IMR-90 (cell line): ENCODE measurements around the gene C2orf68. TPM values are rescaled to one million over a fixed set of nuclear protein-coding genes. Genes with fewer than 3 reads are reported as not detected.

Experiments
- ATAC-seq: fragments of 200-7000 bp; cut with Tn5 transposase; 2 replicates; pipeline ENCODE4 v1.9.1; 2020; ENCODE audit warnings: low read depth, mild to moderate bottlenecking, moderate library complexity
- BruUV-seq: library from RNA; stranded (reverse); fragments of 400-500 nt; replicated peaks from 2 replicates; lab custom pipeline; 2021; lab: Mats Ljungman, UMichigan
- CTCF ChIA-PET: fragments of 300-600 bp; formaldehyde crosslinking; extraction: SDS; loops from one replicate; lab custom pipeline; 2021; ENCODE audit warnings: antibody characterized with exemption; lab: Yijun Ruan, JAX
- POLR2A ChIA-PET: fragments of 300-600 bp; sonication (Branson Sonifier 250); formaldehyde crosslinking; loops from one replicate; lab custom pipeline; 2022; ENCODE audit warnings: antibody characterized with exemption; ENCODE audit not compliant: unreplicated experiment; lab: Charles Lee
- DNase-seq: peaks from one replicate; pipeline ENCODE4 v3.0.0; 2013
- H2AFZ ChIP-seq: replicated peaks from 2 replicates; pipeline ENCODE3; 2013; ENCODE audit warnings: low read length, mild to moderate bottlenecking; ENCODE audit not compliant: poor library complexity
- H2AK5ac ChIP-seq: 2 replicates; pipeline ENCODE4 v1.6.1; 2013; ENCODE audit warnings: low read depth, low read length, inconsistent platforms
- H2AK9ac ChIP-seq: replicated peaks from 2 replicates; pipeline ENCODE3; 2013; ENCODE audit warnings: mild to moderate bottlenecking, low read depth, low read length, moderate library complexity; ENCODE audit not compliant: poor library complexity
- H2BK120ac ChIP-seq: 2 replicates; pipeline ENCODE4 v1.6.1; 2013; ENCODE audit warnings: low read depth, low read length, inconsistent platforms
- H2BK15ac ChIP-seq: 3 replicates; pipeline ENCODE4 v1.6.1; 2013; ENCODE audit warnings: low read depth, low read length, inconsistent platforms
- H2BK20ac ChIP-seq: 2 replicates; pipeline ENCODE4 v1.6.1; 2013; ENCODE audit warnings: low read depth, mild to moderate bottlenecking, inconsistent platforms, low read length, moderate library complexity
- H2BK5ac ChIP-seq: 2 replicates; pipeline ENCODE4 v1.6.1; 2013; ENCODE audit warnings: mild to moderate bottlenecking, low read depth, low read length, inconsistent platforms; ENCODE audit not compliant: poor library complexity, severe bottlenecking
- H3K14ac ChIP-seq: replicated peaks from 2 replicates; pipeline ENCODE4 v1.6.1; 2013; ENCODE audit warnings: low read depth, low read length, inconsistent platforms
- H3K18ac ChIP-seq: 2 replicates; pipeline ENCODE4 v1.6.1; 2013; ENCODE audit warnings: low read depth, low read length, control low read depth
- H3K23ac ChIP-seq: 2 replicates; pipeline ENCODE4 v1.6.1; 2013; ENCODE audit warnings: low read depth, low read length, inconsistent platforms
- H3K27ac ChIP-seq: 2 replicates; pipeline ENCODE4 v1.5.1; 2013; ENCODE audit warnings: mild to moderate bottlenecking, control low read depth, low read length; ENCODE audit not compliant: insufficient read depth
- H3K27me3 ChIP-seq: 2 replicates; pipeline ENCODE4 v1.6.1; 2013; ENCODE audit warnings: low read length; ENCODE audit not compliant: control insufficient read depth, insufficient read depth
- H3K36me3 ChIP-seq: 2 replicates; pipeline ENCODE4 v1.6.1; 2013; ENCODE audit warnings: low read length, mixed read lengths; ENCODE audit not compliant: control insufficient read depth, insufficient read depth
- H3K4ac ChIP-seq: 2 replicates; pipeline ENCODE4 v1.6.1; 2013; ENCODE audit warnings: low read depth, low read length, inconsistent platforms
- H3K4me1 ChIP-seq: 2 replicates; pipeline ENCODE4 v1.6.1; 2013; ENCODE audit warnings: low read length, mixed read lengths; ENCODE audit not compliant: control insufficient read depth, insufficient read depth
- H3K4me2 ChIP-seq: 2 replicates; pipeline ENCODE4 v1.6.1; 2013; ENCODE audit warnings: low read depth, mild to moderate bottlenecking, control low read depth, low read length, moderate library complexity
- H3K4me3 ChIP-seq: 2 replicates; pipeline ENCODE4 v1.5.1; 2013; ENCODE audit warnings: low read depth, mild to moderate bottlenecking, control low read depth, low read length, moderate library complexity; ENCODE audit not compliant: insufficient read depth
- H3K56ac ChIP-seq: 2 replicates; pipeline ENCODE4 v1.6.1; 2013; ENCODE audit warnings: low read length, inconsistent platforms; ENCODE audit not compliant: insufficient read depth; ENCODE audit errors: extremely low read depth
- H3K79me1 ChIP-seq, 2 experiments: 2 replicates each; pipeline ENCODE4 v1.6.1; 2013; ENCODE audit warnings: low read length in 2 of 2, inconsistent platforms in 1 of 2, low read depth in 1 of 2
- H3K9ac ChIP-seq: 2 replicates; pipeline ENCODE4 v1.6.1; 2013; ENCODE audit warnings: low read depth, low read length, control low read depth
- H3K9me1 ChIP-seq: 2 replicates; pipeline ENCODE4 v1.6.1; 2013; ENCODE audit warnings: low read length, inconsistent platforms; ENCODE audit not compliant: insufficient read depth
- H3K9me3 ChIP-seq: 2 replicates; pipeline ENCODE4 v1.6.1; 2013; ENCODE audit warnings: low read length; ENCODE audit not compliant: control insufficient read depth, insufficient read depth
- H4K20me1 ChIP-seq: 2 replicates; pipeline ENCODE4 v1.6.1; 2013; ENCODE audit warnings: low read length, inconsistent platforms; ENCODE audit not compliant: insufficient read depth
- H4K5ac ChIP-seq: 2 replicates; pipeline ENCODE4 v1.6.1; 2013; ENCODE audit warnings: mild to moderate bottlenecking, low read depth, low read length, control low read depth
- H4K8ac ChIP-seq, 2 experiments: 2 replicates each; pipeline ENCODE4 v1.6.1; 2013; ENCODE audit warnings: low read depth in 2 of 2, low read length in 2 of 2, control low read depth in 1 of 2, inconsistent platforms in 1 of 2
- H4K91ac ChIP-seq: 2 replicates; pipeline ENCODE4 v1.6.1; 2013; ENCODE audit warnings: low read depth, low read length, inconsistent platforms; ENCODE audit not compliant: insufficient read depth
- BHLHE40 ChIP-seq: fragments of 150-350 bp; IDR thresholded peaks from 2 replicates; pipeline ENCODE4 v1.6.1; 2016; ENCODE audit warnings: mild to moderate bottlenecking, low read depth, low read length
- CEBPB ChIP-seq: IDR thresholded peaks from 2 replicates; pipeline ENCODE4 v1.6.1; 2012; ENCODE audit warnings: low read depth, low read length, improper control_type of control experiment
- CHD1 ChIP-seq: IDR thresholded peaks from 2 replicates; pipeline ENCODE4 v1.6.1; 2012; ENCODE audit warnings: low read depth, low read length, improper control_type of control experiment
- CTCF ChIP-seq: conservative IDR thresholded peaks from 2 replicates; pipeline ENCODE4 v1.5.1; 2012; ENCODE audit warnings: mild to moderate bottlenecking, low read depth, low read length, improper control_type of control experiment
- ELK1 ChIP-seq: fragments of 150-350 bp; IDR thresholded peaks from 2 replicates; pipeline ENCODE4 v1.6.1; 2016; ENCODE audit warnings: low read depth, mild to moderate bottlenecking, low read length, moderate library complexity, borderline replicate concordance
- FOS ChIP-seq: fragments of 150-350 bp; IDR thresholded peaks from 2 replicates; pipeline ENCODE4 v1.6.1; 2016; ENCODE audit warnings: low read depth, low read length
- MAZ ChIP-seq: IDR thresholded peaks from 2 replicates; pipeline ENCODE4 v1.6.1; 2012; ENCODE audit warnings: low read depth, mild to moderate bottlenecking, low read length, improper control_type of control experiment, moderate library complexity, borderline replicate concordance
- MXI1 ChIP-seq: IDR thresholded peaks from 2 replicates; pipeline ENCODE4 v1.6.1; 2012; ENCODE audit warnings: low read depth, mild to moderate bottlenecking, low read length, moderate library complexity, borderline replicate concordance
- NFE2L2 ChIP-seq: fragments of 150-350 bp; IDR thresholded peaks from 2 replicates; pipeline ENCODE4 v1.6.1; 2016; ENCODE audit warnings: low read depth, mild to moderate bottlenecking, low read length
- POLR2A ChIP-seq: IDR thresholded peaks from 2 replicates; pipeline ENCODE4 v1.6.1; 2012; ENCODE audit warnings: mild to moderate bottlenecking, low read depth, low read length
- RAD21 ChIP-seq: IDR thresholded peaks from 2 replicates; pipeline ENCODE4 v1.6.1; 2012; ENCODE audit warnings: low read length, improper control_type of control experiment
- RCOR1 ChIP-seq: IDR thresholded peaks from 2 replicates; pipeline ENCODE4 v1.6.1; 2012; ENCODE audit warnings: mild to moderate bottlenecking, low read length, improper control_type of control experiment; ENCODE audit not compliant: insufficient replicate concordance
- RFX5 ChIP-seq: IDR thresholded peaks from 2 replicates; pipeline ENCODE4 v1.8.0; 2012; ENCODE audit warnings: low read depth, mild to moderate bottlenecking, low read length, moderate library complexity
- SMC3 ChIP-seq: fragments of 150-350 bp; IDR thresholded peaks from 2 replicates; pipeline ENCODE4 v1.6.1; 2016; ENCODE audit warnings: low read depth, mild to moderate bottlenecking, antibody characterized with exemption, low read length, moderate library complexity
- USF2 ChIP-seq: fragments of 150-350 bp; IDR thresholded peaks from 2 replicates; pipeline ENCODE4 v1.6.1; 2017; ENCODE audit warnings: mild to moderate bottlenecking, antibody characterized with exemption, low read length, low read depth
- WGBS, 2 experiments: methylation state at CpG; one replicate each; pipeline versions ENCODE4 v1.1.5 to v1.1.7; 2013; ENCODE audit warnings: missing lambda C conversion rate in 2 of 2; ENCODE audit not compliant: insufficient read length in 1 of 2; ENCODE audit errors: extremely low coverage in 2 of 2; 5-methylcytosine and 5-hydroxymethylcytosine counted together
- dilution Hi-C: fragments of 300-500 bp; cut with HindIII; formaldehyde crosslinking; loops from one replicate; pipeline ENCODE4 v1.14.3; 2018; ENCODE audit warnings: low sequenced_read_pairs; ENCODE audit not compliant: unreplicated experiment
- in situ Hi-C: fragments of 300-500 bp; cut with MboI; formaldehyde crosslinking; loops from 3 replicates; pipeline ENCODE4 v1.14.3; 2019; ENCODE audit warnings: low sequenced_read_pairs, inconsistent platforms, mixed read lengths
- intact Hi-C: fragments of 100-400 bp; cut with micrococcal nuclease; formaldehyde crosslinking; loops from 2 replicates; pipeline ENCODE4 v1.10.0; 2022
- polyA plus RNA-seq, 3 experiments: library from polyadenylated mRNA; depleted of rRNA; stranded (reverse); fragments of >200 nt; gene quantifications; 2 replicates each; pipeline ENCODE4 v1.2.3, GENCODE V29; 2012; ENCODE audit warnings: low replicate concordance in 1 of 3
- total RNA-seq: library from RNA; depleted of rRNA; stranded (reverse); fragments of >200 nt; gene quantifications from 2 replicates; pipeline ENCODE4 v1.2.3, GENCODE V29; 2012

C2orf68 gene
- total and polyA plus RNA-seq, 2 of the 4 experiments (the other 2 are of a cell fraction) = 6.8 to 10.1 TPM

- Histone ChIP-seq H3K9me1 (peaks cover 14% of the 10 kb centered on the region), H3K14ac (no peak overlapping the region), H2AK5ac (no peak overlapping the region), H3K27me3 (no peaks in the 10 kb centered on the region), H3K56ac (no peak overlapping the region), H4K8ac (no peak overlapping the region), H3K9me3 (no peaks in the 10 kb centered on the region), H2BK20ac (no peak overlapping the region), H3K27ac (no peak overlapping the region), H2AFZ (no peak overlapping the region), H2BK5ac (no peak overlapping the region), H2BK120ac (no peak overlapping the region), H4K5ac (no peak overlapping the region), H3K79me1 (peaks cover 16 to 23% of the 10 kb centered on the region in 2 experiments), H3K4me3 (no peak overlapping the region), H2AK9ac (no peak overlapping the region), H3K18ac (no peak overlapping the region), H3K4me2 (no peak overlapping the region), H3K23ac (no peak overlapping the region), H3K9ac (no peak overlapping the region), H4K20me1 (peaks cover 14% of the 10 kb centered on the region; the same call in 1 of the 2 replicates), H4K91ac (no peak overlapping the region), H3K4ac (no peak overlapping the region), H3K4me1 (peaks cover 17% of the 10 kb centered on the region), H2BK15ac (no peak overlapping the region), H3K36me3 (peaks cover 61% of the 10 kb centered on the region)
- no TSS peak for BruUV-seq
- no CpG with 5 or more reads among the region's 2 CpGs for WGBS, 2 experiments
- dilution Hi-C loops (no loop called here), in situ Hi-C loops (loop anchor here (5.0 kb wide), 1 partner anchor 61 kb away; no protein-coding TSS in a partner anchor), intact Hi-C loops (no loop called here)
- TF ChIP-seq SMC3 (no peak), RAD21 (no peak), NFE2L2 (no peak), MAZ (no peak), MXI1 (no peak), RFX5 (no peak), CHD1 (no peak), ELK1 (no peak), FOS (no peak), BHLHE40 (no peak), CTCF (no peak), USF2 (no peak), RCOR1 (no peak), CEBPB (no peak), POLR2A (no peak)
- CTCF ChIA-PET = interaction anchor here (0.9 to 1.3 kb wide), 2 partner anchors 9 to 28 kb away, joined by 3 to 4 read pairs; no protein-coding TSS in a partner anchor
- ATAC-seq (no peak), DNase-seq (no peak)
- POLR2A ChIA-PET = no interaction called here
Measured at GRCh38 chr2:85646166-85646565, 34.3 kb upstream of the C2orf68 start.
